ENCODE measurements around the gene LSR. TPM values are rescaled to one million over a fixed set of nuclear protein-coding genes. Genes with fewer than 3 reads are reported as not detected.

The LSR gene
- total and polyA plus RNA-seq, 12 donors = 8.2 to 106 (median 58.7) TPM

- no peak overlapping the region for H3K27ac ChIP-seq
- H3K4me3 ChIP-seq = no peak overlapping the region
- no peaks in the 10 kb centered on the region for H3K9me3 ChIP-seq (replicated peaks in 1 of 3)
- TF ChIP-seq, protein P1, sequence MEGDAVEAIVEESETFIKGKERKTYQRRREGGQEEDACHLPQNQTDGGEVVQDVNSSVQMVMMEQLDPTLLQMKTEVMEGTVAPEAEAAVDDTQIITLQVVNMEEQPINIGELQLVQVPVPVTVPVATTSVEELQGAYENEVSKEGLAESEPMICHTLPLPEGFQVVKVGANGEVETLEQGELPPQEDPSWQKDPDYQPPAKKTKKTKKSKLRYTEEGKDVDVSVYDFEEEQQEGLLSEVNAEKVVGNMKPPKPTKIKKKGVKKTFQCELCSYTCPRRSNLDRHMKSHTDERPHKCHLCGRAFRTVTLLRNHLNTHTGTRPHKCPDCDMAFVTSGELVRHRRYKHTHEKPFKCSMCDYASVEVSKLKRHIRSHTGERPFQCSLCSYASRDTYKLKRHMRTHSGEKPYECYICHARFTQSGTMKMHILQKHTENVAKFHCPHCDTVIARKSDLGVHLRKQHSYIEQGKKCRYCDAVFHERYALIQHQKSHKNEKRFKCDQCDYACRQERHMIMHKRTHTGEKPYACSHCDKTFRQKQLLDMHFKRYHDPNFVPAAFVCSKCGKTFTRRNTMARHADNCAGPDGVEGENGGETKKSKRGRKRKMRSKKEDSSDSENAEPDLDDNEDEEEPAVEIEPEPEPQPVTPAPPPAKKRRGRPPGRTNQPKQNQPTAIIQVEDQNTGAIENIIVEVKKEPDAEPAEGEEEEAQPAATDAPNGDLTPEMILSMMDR (IDR thresholded peaks at IDR 0.05) = no peak
- TF ChIP-seq POLR2A (IDR thresholded peaks at IDR 0.05) = no peak
- intact Hi-C loops (cut with DNase I) = no loop called here
- H3K36me3 ChIP-seq (replicated peaks in 1 of 2) = no peaks in the 10 kb centered on the region
- DNase-seq = no peak
- 93 to 97% (median 96%) methylated on average over 10 of the region's 10 CpGs for WGBS, 4 donors
- peaks cover 22 to 24% of the 10 kb centered on the region in 2 donors for H3K4me1 ChIP-seq (replicated peaks in 1 of 2)
- H3K27me3 ChIP-seq = no peaks in the 10 kb centered on the region
Observed at GRCh38 chr19:35310811-35311465, 62.1 kb downstream of the LSR start.

- H3K36me3 ChIP-seq (replicated peaks in 1 of 2) = no peaks in the 10 kb centered on the region
- no peak overlapping the region for H3K4me3 ChIP-seq
- intact Hi-C loops (cut with DNase I) = no loop called here
- DNase-seq = no peak
- no peaks in the 10 kb centered on the region for H3K27me3 ChIP-seq
- H3K9me3 ChIP-seq (replicated peaks in 1 of 3) = no peaks in the 10 kb centered on the region
- H3K4me1 ChIP-seq (replicated peaks in 1 of 2) = peaks cover 22 to 24% of the 10 kb centered on the region in 2 donors
- TF ChIP-seq, protein P1 (IDR thresholded peaks at IDR 0.05) = no peak
- no peak for TF ChIP-seq POLR2A (IDR thresholded peaks at IDR 0.05)
- 87 to 94% (median 89%) methylated on average over 12 to 21 of the region's 21 CpGs for WGBS, 4 donors
- H3K27ac ChIP-seq = no peak overlapping the region
Observed at GRCh38 chr19:35311901-35312665, 63.3 kb downstream of the LSR start.

GRCh38 chr19:35313587-35313986 lies 64.8 kb downstream of the LSR start:
- no peaks in the 10 kb centered on the region for H3K9me3 ChIP-seq (replicated peaks in 1 of 3)
- WGBS, 4 donors = 26 to 35% (median 31%) methylated on average over 6 to 7 of the region's 7 CpGs
- H3K27me3 ChIP-seq = no peaks in the 10 kb centered on the region
- peak overlapping the region in 2 of 5 donors; percentile 35 to 36 for H3K27ac ChIP-seq
- H3K4me3 ChIP-seq = no peak overlapping the region
- H3K36me3 ChIP-seq (replicated peaks in 1 of 2) = no peaks in the 10 kb centered on the region
- peak; percentile 47 to 90 (median 74) for DNase-seq
- no peak for TF ChIP-seq POLR2A (IDR thresholded peaks at IDR 0.05)
- TF ChIP-seq, protein P1 (IDR thresholded peaks at IDR 0.05) = no peak
- peaks cover 32 to 38% of the 10 kb centered on the region in 2 donors for H3K4me1 ChIP-seq (replicated peaks in 1 of 2)
- intact Hi-C loops (cut with DNase I) = no loop called here

GRCh38 chr19:35314031-35314430 lies 65.2 kb downstream of the LSR start:
- intact Hi-C loops (cut with DNase I) = no loop called here

More at GRCh38 chr19:35314031-35314430, 65.2 kb downstream of the LSR start:
- no peak overlapping the region for H3K4me3 ChIP-seq
- H3K27me3 ChIP-seq = no peaks in the 10 kb centered on the region
- WGBS, 4 donors = 75 to 92% (median 81%) methylated on average over 4 to 8 of the region's 8 CpGs
- TF ChIP-seq, protein P1 (IDR thresholded peaks at IDR 0.05) = no peak
- peaks cover 34 to 40% of the 10 kb centered on the region in 2 donors for H3K4me1 ChIP-seq (replicated peaks in 1 of 2)
- no peaks in the 10 kb centered on the region for H3K9me3 ChIP-seq (replicated peaks in 1 of 3)
- H3K27ac ChIP-seq = peak overlapping the region in 2 of 5 donors; percentile 35 to 36
- DNase-seq = no peak
- H3K36me3 ChIP-seq (replicated peaks in 1 of 2) = no peaks in the 10 kb centered on the region
